HepG2 (cell line): ENCODE results near the gene API5. TPM values are rescaled to one million over a fixed set of nuclear protein-coding genes. Genes with fewer than 3 reads are reported as not detected.

Experiments used
- ATAC-seq: fragments of 200-7000 bp; cut with Tn5 transposase; 3 replicates; pipeline ENCODE4 v1.9.1; 2020; ENCODE audit warnings: mild to moderate bottlenecking, moderate library complexity
- BruUV-seq: library from RNA; stranded (reverse); fragments of 400-500 nt; replicated peaks from 2 replicates; lab custom pipeline; 2021; lab: Mats Ljungman, UMichigan
- CTCF ChIA-PET: fragments of 300-600 bp; formaldehyde crosslinking; extraction: SDS; loops from one replicate; lab custom pipeline; 2021; ENCODE audit warnings: low total read pairs, inconsistent platforms, low intra/inter-chr PET ratio; lab: Yijun Ruan, JAX
- POLR2A ChIA-PET: fragments of 350-600 bp; sonication (Branson Sonifier 250); formaldehyde crosslinking; loops from one replicate; lab custom pipeline; 2020; ENCODE audit warnings: antibody characterized with exemption, inconsistent platforms; lab: Yijun Ruan, JAX
- DNase-seq: peaks from one replicate; pipeline ENCODE4 v3.0.0-alpha.2; 2015; ENCODE audit warnings: low spot score
- FAIRE-seq: peaks from 3 replicates; lab custom pipeline; 2011; peaks lifted over from hg19 to GRCh38; lab: Jason Lieb, UNC
- H2AFZ ChIP-seq: one replicate; pipeline ENCODE4 v1.6.1; 2011; ENCODE audit warnings: low read length, inconsistent platforms
- H3K27ac ChIP-seq: fragments of 300-600 bp; 3 replicates; pipeline ENCODE4 v1.8.0; 2011; ENCODE audit warnings: mixed run types, mild to moderate bottlenecking, mixed read lengths, low read length, inconsistent platforms; ENCODE audit not compliant: insufficient read depth; ENCODE audit errors: extremely low read length
- H3K27me3 ChIP-seq, 2 experiments: fragments of 200-600 bp in 1 of 2; 2 replicates in 1 of 2; 3 replicates in 1 of 2; pipeline versions ENCODE4 v1.6.0 to v1.8.0; 2011; ENCODE audit warnings: low read length in 2 of 2, mild to moderate bottlenecking in 2 of 2, moderate library complexity in 2 of 2, inconsistent platforms in 1 of 2; ENCODE audit not compliant: insufficient read depth in 2 of 2, control insufficient read depth in 1 of 2
- H3K36me3 ChIP-seq, 2 experiments: fragments of 200-600 bp in 1 of 2; replicated peaks in 1 of 2; 2 replicates in 1 of 2; 3 replicates in 1 of 2; pipeline versions ENCODE4 v1.5.1 to v1.8.0; 2011; ENCODE audit warnings: low read length in 2 of 2, inconsistent platforms in 1 of 2; ENCODE audit not compliant: insufficient read depth in 2 of 2, control insufficient read depth in 1 of 2
- H3K4me1 ChIP-seq: 2 replicates; pipeline ENCODE4 v1.5.1; 2012; ENCODE audit warnings: low read length, inconsistent platforms; ENCODE audit not compliant: insufficient read depth
- H3K4me2 ChIP-seq: 2 replicates; pipeline ENCODE4 v1.6.0; 2011; ENCODE audit warnings: low read depth, low read length, inconsistent platforms
- H3K4me3 ChIP-seq, 3 experiments: fragments of 200-600 bp in 1 of 3; sonication (generic), shearing (Covaris generic) in 1 of 3; replicated peaks in 1 of 3; 2 replicates each; pipeline ENCODE4 v1.5.1; 2011 to 2016; ENCODE audit warnings: low read length in 3 of 3, inconsistent platforms in 2 of 3, low read depth in 2 of 3, mild to moderate bottlenecking in 2 of 3, control low read depth in 1 of 3, mixed read lengths in 1 of 3; ENCODE audit not compliant: insufficient read depth in 1 of 3
- H3K79me2 ChIP-seq: one replicate; pipeline ENCODE4 v1.6.1; 2011; ENCODE audit warnings: low read length, inconsistent platforms; ENCODE audit not compliant: insufficient read depth
- H3K9ac ChIP-seq: 2 replicates; pipeline ENCODE4 v1.6.0; 2011; ENCODE audit warnings: mild to moderate bottlenecking, low read depth, low read length, inconsistent platforms; ENCODE audit not compliant: insufficient read depth
- H3K9me3 ChIP-seq: 2 replicates; pipeline ENCODE4 v1.5.1; 2012; ENCODE audit warnings: mild to moderate bottlenecking, low read length
- H4K20me1 ChIP-seq: 2 replicates; pipeline ENCODE4 v1.6.0; 2011; ENCODE audit warnings: inconsistent platforms, mild to moderate bottlenecking, low read length, moderate library complexity; ENCODE audit not compliant: insufficient read depth
- ARID5B ChIP-seq: IDR thresholded peaks from 2 replicates; pipeline ENCODE4 v1.4.0; 2020; ENCODE audit warnings: mild to moderate bottlenecking, missing genetic modification reagents
- ARNT ChIP-seq: fragments of 450-650 bp; IDR thresholded peaks from 2 replicates; pipeline ENCODE4 v1.6.1; 2017
- GLMP ChIP-seq: sonication (generic); formaldehyde crosslinking; IDR thresholded peaks from 2 replicates; pipeline ENCODE4 v1.9.0; 2021; ENCODE audit warnings: missing genetic modification reagents, mild to moderate bottlenecking, borderline replicate concordance
- HMG20B ChIP-seq: conservative IDR thresholded peaks from 2 replicates; pipeline ENCODE4 v1.6.1; 2016; ENCODE audit warnings: missing genetic modification reagents, missing compliant biosample characterization
- TEF ChIP-seq: sonication (generic); formaldehyde crosslinking; IDR thresholded peaks from 2 replicates; pipeline ENCODE4 v1.5.0; 2020; ENCODE audit warnings: missing genetic modification reagents
- ZBTB33 ChIP-seq: sonication (generic); formaldehyde crosslinking; IDR thresholded peaks from 2 replicates; pipeline ENCODE4 v1.4.0; 2020; ENCODE audit warnings: missing genetic modification reagents
- ZEB1 ChIP-seq: IDR thresholded peaks from 2 replicates; pipeline ENCODE4 v1.6.1; 2012; ENCODE audit warnings: mild to moderate bottlenecking, low read depth, inconsistent platforms; ENCODE audit not compliant: insufficient replicate concordance
- ZNF18 ChIP-seq: sonication (generic); formaldehyde crosslinking; IDR thresholded peaks from 2 replicates; pipeline ENCODE4 v1.8.0; 2022; ENCODE audit warnings: mild to moderate bottlenecking, missing genetic modification reagents; ENCODE audit not compliant: insufficient replicate concordance
- ZNF674 ChIP-seq: sonication (generic); formaldehyde crosslinking; IDR thresholded peaks from 2 replicates; pipeline ENCODE4 v1.5.0; 2020; ENCODE audit warnings: low read depth, mild to moderate bottlenecking, missing genetic modification reagents
- WGBS: methylation state at CpG from one replicate; pipeline ENCODE4 v1.1.6; 2017; ENCODE audit warnings: low lambda C conversion rate; 5-methylcytosine and 5-hydroxymethylcytosine counted together
- in situ Hi-C: cut with HindIII; loops from 2 replicates; pipeline ENCODE4 v1.10.0; 2017; ENCODE audit warnings: low pct_unique_long_range_greater_than_20kb; ENCODE audit not compliant: extremely low pct_ligation_motif_present
- intact Hi-C: fragments of 100-400 bp; cut with micrococcal nuclease; formaldehyde crosslinking; loops from one replicate; pipeline ENCODE4 v1.10.0; 2022; ENCODE audit not compliant: unreplicated experiment
- polyA plus RNA-seq, 8 experiments: library from polyadenylated mRNA; depleted of rRNA in 3 of 8; stranded (reverse) in 7 of 8; unstranded in 1 of 8; fragments of >200 nt; fragmentation: Illumina TruSeq in 4 of 8; extraction: Trizol in 4 of 8; gene quantifications; 2 replicates each; pipeline versions ENCODE4 v1.2.1 to v1.2.3, GENCODE V29; 2011 to 2016; ENCODE audit warnings: low read depth in 4 of 8, missing spikeins in 1 of 8, mixed read lengths in 1 of 8; ENCODE audit not compliant: insufficient read depth in 1 of 8
- total RNA-seq, 5 experiments: library from RNA; depleted of rRNA; stranded (reverse); fragments of >200 nt; fragmentation: Illumina TruSeq; extraction: Trizol; gene quantifications; 2 replicates each; pipeline ENCODE4 v1.2.3, GENCODE V29; 2016; ENCODE audit warnings: low read depth in 1 of 5

Gene API5
- total and polyA plus RNA-seq, 2 of the 13 experiments (the other 11 are each of a cell fraction or from before 2014, with no cell fraction given): 21.6 to 59.0 TPM

- POLR2A ChIA-PET: no interaction called here
- Histone ChIP-seq H3K36me3 (peaks cover 5 to 31% of the 10 kb centered on the region in 2 experiments), H3K4me2 (no peak overlapping the region), H3K9me3 (no peaks in the 10 kb centered on the region), H3K79me2 (peaks cover 62% of the 10 kb centered on the region), H4K20me1 (peaks cover 23% of the 10 kb centered on the region), H2AFZ (no peak overlapping the region), H3K4me3 (no peak overlapping the region), H3K9ac (no peak overlapping the region), H3K4me1 (peaks cover 21% of the 10 kb centered on the region), H3K27ac (no peak overlapping the region), H3K27me3 (no peaks in the 10 kb centered on the region)
- FAIRE-seq: no peak
- no peak for ATAC-seq
- CTCF ChIA-PET: no interaction called here
- no TSS peak for BruUV-seq
- intact Hi-C loops: no loop called here
- in situ Hi-C loops: no loop called here
- WGBS: 93% methylated on average over 6 of the region's 6 CpGs
- DNase-seq: no peak
- TF ChIP-seq GLMP (no peak), ZNF674 (CRISPR knock-in tag) (no peak), ZNF18 (CRISPR knock-in tag) (no peak), TEF (CRISPR knock-in tag) (no peak), ZBTB33 (CRISPR knock-in tag) (peak; percentile 88), ARID5B (CRISPR knock-in tag) (no peak), HMG20B (CRISPR knock-in tag) (no peak), ARNT (no peak), ZEB1 (no peak)
These were observed 4.7 kb downstream of the API5 start for GRCh38 chr11:43316451-43316850.
